GM12878 (cell line): ENCODE measurements around the gene MYOM1. TPM values are rescaled to one million over a fixed set of nuclear protein-coding genes. Genes with fewer than 3 reads are reported as not detected.
A peak's percentile ranks its signal among the peaks of the same experiment; 100 is the strongest.

ENCODE experiments used
- ATAC-seq: fragments of 200-7000 bp; cut with Tn5 transposase; 3 replicates; pipeline ENCODE4 v1.9.1; 2020; ENCODE audit warnings: mild to moderate bottlenecking, moderate library complexity
- BruUV-seq: library from RNA; stranded (reverse); fragments of 400-500 nt; replicated peaks from 2 replicates; lab custom pipeline; 2021; lab: Mats Ljungman, UMichigan
- CTCF ChIA-PET: fragments of 300-600 bp; sonication (Branson Sonifier 250); formaldehyde crosslinking; extraction: SDS; loops from one replicate; lab custom pipeline; 2021; ENCODE audit warnings: inconsistent platforms; lab: Yijun Ruan, JAX
- POLR2A ChIA-PET: fragments of 350-600 bp; formaldehyde crosslinking; extraction: SDS; loops from one replicate; lab custom pipeline; 2021; ENCODE audit warnings: inconsistent platforms; lab: Charles Lee
- RAD21 ChIA-PET: fragments of 300-600 bp; sonication (Branson Sonifier 250); formaldehyde crosslinking; loops from one replicate; lab custom pipeline; 2023; ENCODE audit warnings: antibody characterized with exemption; ENCODE audit not compliant: unreplicated experiment; lab: Charles Lee
- SMC1A ChIA-PET: fragments of 300-600 bp; sonication (Branson Sonifier 250); formaldehyde crosslinking; loops from one replicate; lab custom pipeline; 2023; ENCODE audit not compliant: unreplicated experiment, uncharacterized antibody; lab: Charles Lee
- DNase-seq: peaks from one replicate; pipeline ENCODE4 v3.0.0-alpha.2; 2011; ENCODE audit warnings: low read depth, low spot score
- FAIRE-seq: peaks from 3 replicates; lab custom pipeline; 2011; peaks lifted over from hg19 to GRCh38; lab: Jason Lieb, UNC
- H2AFZ ChIP-seq: 2 replicates; pipeline ENCODE4 v1.6.0; 2011; ENCODE audit warnings: low read depth, low read length, control low read depth; ENCODE audit not compliant: control insufficient read depth
- H3K27ac ChIP-seq: 2 replicates; pipeline ENCODE4 v1.5.1; 2011; ENCODE audit warnings: control low read depth; ENCODE audit not compliant: control insufficient read depth, insufficient read depth
- H3K27me3 ChIP-seq, 2 experiments: replicated peaks in 1 of 2; 2 replicates each; pipeline versions ENCODE4 v1.6.0 to v1.6.1; 2011; ENCODE audit warnings: low read length in 1 of 2; ENCODE audit not compliant: control insufficient read depth in 2 of 2, insufficient read depth in 2 of 2
- H3K36me3 ChIP-seq, 2 experiments: 2 replicates each; pipeline ENCODE4 v1.5.1; 2011; ENCODE audit warnings: low read length in 1 of 2; ENCODE audit not compliant: control insufficient read depth in 2 of 2, insufficient read depth in 2 of 2
- H3K4me1 ChIP-seq: 2 replicates; pipeline ENCODE4 v1.6.1; 2011; ENCODE audit warnings: mild to moderate bottlenecking, low read length, moderate library complexity, mixed read lengths; ENCODE audit not compliant: control insufficient read depth, insufficient read depth
- H3K4me2 ChIP-seq: 2 replicates; pipeline ENCODE4 v1.6.0; 2011; ENCODE audit warnings: control low read depth; ENCODE audit not compliant: control insufficient read depth, insufficient read depth
- H3K4me3 ChIP-seq: fragments of 200-600 bp; sonication (generic); 2 replicates; pipeline ENCODE4 v1.5.1; 2016
- H3K79me2 ChIP-seq: 2 replicates; pipeline ENCODE4 v1.6.0; 2011; ENCODE audit warnings: low read length; ENCODE audit not compliant: control insufficient read depth, insufficient read depth
- H3K9ac ChIP-seq: 2 replicates; pipeline ENCODE4 v1.8.0; 2011; ENCODE audit warnings: low read length, control low read depth, mixed read lengths; ENCODE audit not compliant: control insufficient read depth, insufficient read depth
- H3K9me3 ChIP-seq: replicated peaks from 3 replicates; pipeline ENCODE4 v1.5.1; 2011; ENCODE audit warnings: mild to moderate bottlenecking, low read length; ENCODE audit not compliant: control insufficient read depth, insufficient read depth
- H4K20me1 ChIP-seq: 2 replicates; pipeline ENCODE4 v1.6.0; 2011; ENCODE audit not compliant: control insufficient read depth, insufficient read depth
- CBFB ChIP-seq: IDR thresholded peaks from 2 replicates; pipeline ENCODE4 v1.6.1; 2016; ENCODE audit warnings: antibody characterized with exemption, low read depth
- HDAC2 ChIP-seq: fragments of 200-600 bp; sonication (generic); IDR thresholded peaks from 2 replicates; pipeline ENCODE4 v1.6.1; 2017
- IRF4 ChIP-seq: IDR thresholded peaks from 2 replicates; pipeline ENCODE4 v1.6.1; 2011; ENCODE audit warnings: low read depth, low read length
- NKRF ChIP-seq: fragments of 450-650 bp; conservative IDR thresholded peaks from 2 replicates; pipeline ENCODE4 v1.6.1; 2017; ENCODE audit warnings: mild to moderate bottlenecking, moderate library complexity
- NR2F1 ChIP-seq: fragments of 450-650 bp; conservative IDR thresholded peaks from 2 replicates; pipeline ENCODE4 v1.6.1; 2017; ENCODE audit warnings: mild to moderate bottlenecking
- WGBS: methylation state at CpG from one replicate; pipeline ENCODE4 v1.1.6; 2016; ENCODE audit warnings: low lambda C conversion rate; ENCODE audit not compliant: insufficient replicate concordance, insufficient coverage; ENCODE audit errors: missing lambda C conversion rate; 5-methylcytosine and 5-hydroxymethylcytosine counted together
- in situ Hi-C: fragments of 300-500 bp; cut with MboI; formaldehyde crosslinking; loops from 9 replicates; pipeline ENCODE4 v1.14.3; 2018; ENCODE audit warnings: mixed read lengths
- intact Hi-C: fragments of 100-400 bp; cut with micrococcal nuclease; formaldehyde crosslinking; loops from one replicate; pipeline ENCODE4 v1.14.2; 2022; ENCODE audit not compliant: unreplicated experiment
- polyA plus RNA-seq, 11 experiments: library from polyadenylated mRNA; depleted of rRNA in 4 of 11; unstranded in 6 of 11; stranded (reverse) in 5 of 11; fragments of >200 nt; fragmentation: Nextera tagmentation in 4 of 11; fragmentation: Illumina TruSeq in 1 of 11; extraction: Ambion mirVana in 4 of 11; extraction: Trizol in 1 of 11; gene quantifications; 1 replicate in 1 of 11; 2 replicates in 10 of 11; pipeline versions ENCODE4 v1.2.1 to v1.2.3, GENCODE V29; 2011 to 2016; ENCODE audit warnings: inconsistent platforms in 2 of 11, missing spikeins in 2 of 11, low read depth in 1 of 11
- total RNA-seq, 4 experiments: library from RNA; depleted of rRNA in 3 of 4; stranded (reverse); fragments of >200 nt in 3 of 4; fragmentation: Illumina TruSeq in 1 of 4; extraction: Trizol in 1 of 4; gene quantifications; 2 replicates each; pipeline versions ENCODE4 v1.2.1 to v1.2.3, GENCODE V29; 2013 to 2021

The MYOM1 gene
- total and polyA plus RNA-seq, 10 of the 15 experiments (the other 5 are each of a cell fraction or from before 2014, with no cell fraction given) = 0.06 to 1.0 (median 0.57) TPM

GRCh38 chr18:3093624-3094337, 126.0 kb downstream of the MYOM1 start (continued):
- TF ChIP-seq NKRF = no peak
- TF ChIP-seq IRF4 = no peak
- no peak for TF ChIP-seq CBFB
- TF ChIP-seq HDAC2 = no peak

GRCh38 chr18:3092727-3093126, 127.0 kb downstream of the MYOM1 start:
- H3K36me3 ChIP-seq = no peaks in the 10 kb centered on the region
- WGBS = 75% methylated on average over 7 of the region's 7 CpGs
- peak overlapping the region; percentile 30; the same call in 1 of the 2 replicates for H3K4me2 ChIP-seq
- no peaks in the 10 kb centered on the region for H4K20me1 ChIP-seq
- H3K27me3 ChIP-seq = no peaks in the 10 kb centered on the region
- SMC1A ChIA-PET = no interaction called here
- peaks cover 6% of the 10 kb centered on the region for H3K4me1 ChIP-seq
- H3K4me3 ChIP-seq = no peak overlapping the region
- no peaks in the 10 kb centered on the region for H3K9me3 ChIP-seq
- H3K79me2 ChIP-seq = no peaks in the 10 kb centered on the region
- no peak overlapping the region; the same call in 1 of the 2 replicates for H2AFZ ChIP-seq
- no peak for FAIRE-seq
- TF ChIP-seq NR2F1 = no peak
- H3K27ac ChIP-seq = no peak overlapping the region
- POLR2A ChIA-PET = no interaction called here
- CTCF ChIA-PET = no interaction called here
- intact Hi-C loops = no loop called here
- RAD21 ChIA-PET = no interaction called here
- DNase-seq = no peak
- in situ Hi-C loops = no loop called here
- H3K9ac ChIP-seq = no peak overlapping the region
- ATAC-seq = no peak
- BruUV-seq = no TSS peak
